A204.1 (cell line): ENCODE data around the gene CD79B.
"Not testable (repeated sequence)": the region's sequence is repeated elsewhere in the genome, so short reads cannot be mapped to it uniquely, and the experiment has no call there.

Experiments used
- FAIRE-seq: peaks from 2 replicates; lab custom pipeline; 2012; peaks lifted over from hg19 to GRCh38; lab: Jason Lieb, UNC

CD79B gene

DNA sequence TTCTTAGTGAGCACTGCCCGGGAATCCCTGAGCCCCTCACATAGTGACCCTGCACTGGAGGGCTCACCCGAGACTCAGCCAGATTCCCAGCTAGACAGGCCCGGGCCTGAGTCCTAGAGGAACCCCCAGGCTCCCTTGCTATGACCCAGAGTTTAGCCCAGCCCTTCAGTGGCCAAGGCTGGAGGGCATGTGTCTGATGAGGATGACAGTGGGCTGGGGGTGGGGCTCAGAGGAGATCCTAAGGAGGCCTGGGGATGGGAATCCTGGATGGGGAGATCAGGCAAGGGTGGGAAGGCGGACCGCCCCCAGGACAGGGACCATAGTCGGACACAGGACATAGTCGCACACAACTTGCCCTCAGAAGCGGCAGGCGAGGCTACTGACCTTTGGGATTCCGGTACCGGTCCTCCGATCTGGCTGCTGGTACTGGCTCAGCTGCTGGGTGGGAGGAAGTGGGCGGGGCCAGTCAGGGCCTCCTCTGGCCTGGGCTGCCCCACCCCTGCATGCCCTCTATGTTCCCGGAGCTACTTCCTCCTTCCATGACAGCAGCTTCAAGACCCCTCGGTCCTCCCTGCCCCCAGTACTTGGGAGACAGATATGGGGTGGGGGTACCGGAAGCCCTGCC, 1.1 kb downstream of the CD79B start:
- no peak for FAIRE-seq

DNA sequence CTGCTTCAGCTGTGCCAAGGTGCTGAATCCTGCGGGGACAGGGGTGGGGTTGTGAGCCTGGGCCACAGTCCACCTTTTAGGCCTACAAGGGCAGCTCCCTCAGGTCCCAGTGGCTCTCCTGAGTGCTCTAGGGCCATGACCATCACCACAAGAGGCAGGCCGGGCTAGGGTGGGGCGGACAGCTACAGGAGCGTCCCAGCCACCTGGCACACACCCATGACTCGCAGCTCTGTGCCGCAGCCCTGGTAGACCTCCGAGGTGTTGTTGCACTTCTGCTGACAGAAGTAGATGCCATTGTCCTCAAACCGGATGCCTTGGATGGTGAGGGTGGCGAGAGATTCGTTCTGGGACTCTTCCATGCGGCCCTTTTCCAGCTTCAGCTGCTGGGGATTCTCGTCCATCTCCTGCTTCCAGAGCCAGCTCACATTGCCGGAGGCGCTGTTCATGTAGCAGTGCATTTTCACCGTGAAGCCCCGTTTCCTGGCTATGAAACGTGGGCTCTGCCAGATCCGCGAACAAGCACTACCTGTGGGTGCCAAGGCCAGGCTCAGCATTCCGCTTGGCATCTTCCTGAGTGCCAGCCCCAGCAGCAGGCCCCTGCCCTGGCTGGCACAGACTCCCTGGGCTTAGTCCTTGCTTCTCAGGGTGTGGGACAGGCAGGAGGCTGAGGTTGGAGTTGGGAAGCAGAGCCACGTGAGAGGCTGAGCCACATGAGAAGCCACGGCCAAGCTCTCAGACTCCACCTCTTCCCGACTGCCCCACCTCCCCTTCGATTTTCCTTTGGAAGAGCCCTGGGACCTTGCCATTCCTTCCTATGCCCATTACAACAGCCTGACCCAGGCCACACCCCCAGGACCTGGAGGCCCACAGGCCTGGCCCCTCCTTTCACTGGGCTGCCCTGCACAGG, 2.0 kb downstream of the CD79B start:
- FAIRE-seq: no peak

GRCh38 chr17:63928966-63929695, 3.0 kb downstream of the CD79B start:
- no peak for FAIRE-seq

DNA sequence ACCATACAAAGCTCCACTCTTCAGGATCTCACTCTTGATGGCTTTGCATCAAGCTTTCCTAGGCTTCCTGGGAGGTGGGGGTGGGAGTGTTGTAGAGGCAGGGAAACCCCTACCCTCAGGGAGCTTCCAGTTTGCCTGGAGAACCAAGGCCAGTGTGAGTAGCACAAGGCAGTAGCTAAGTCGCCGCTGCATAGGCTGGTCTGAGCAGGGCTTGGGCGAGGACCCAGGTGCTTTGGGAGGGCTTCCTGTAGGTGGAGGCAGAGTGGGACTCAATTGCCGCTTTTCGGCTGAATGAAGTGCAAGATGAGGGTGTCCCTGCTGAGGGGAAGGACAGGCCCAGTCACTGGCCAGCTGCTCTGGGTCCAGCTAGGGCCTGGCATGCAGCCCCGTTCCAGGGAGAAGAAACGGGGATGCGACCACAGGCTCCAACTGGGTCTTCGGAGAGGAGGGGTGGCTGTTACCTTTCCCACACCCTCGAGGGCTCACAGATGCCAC, 3.9 kb downstream of the CD79B start:
- no peak for FAIRE-seq

DNA sequence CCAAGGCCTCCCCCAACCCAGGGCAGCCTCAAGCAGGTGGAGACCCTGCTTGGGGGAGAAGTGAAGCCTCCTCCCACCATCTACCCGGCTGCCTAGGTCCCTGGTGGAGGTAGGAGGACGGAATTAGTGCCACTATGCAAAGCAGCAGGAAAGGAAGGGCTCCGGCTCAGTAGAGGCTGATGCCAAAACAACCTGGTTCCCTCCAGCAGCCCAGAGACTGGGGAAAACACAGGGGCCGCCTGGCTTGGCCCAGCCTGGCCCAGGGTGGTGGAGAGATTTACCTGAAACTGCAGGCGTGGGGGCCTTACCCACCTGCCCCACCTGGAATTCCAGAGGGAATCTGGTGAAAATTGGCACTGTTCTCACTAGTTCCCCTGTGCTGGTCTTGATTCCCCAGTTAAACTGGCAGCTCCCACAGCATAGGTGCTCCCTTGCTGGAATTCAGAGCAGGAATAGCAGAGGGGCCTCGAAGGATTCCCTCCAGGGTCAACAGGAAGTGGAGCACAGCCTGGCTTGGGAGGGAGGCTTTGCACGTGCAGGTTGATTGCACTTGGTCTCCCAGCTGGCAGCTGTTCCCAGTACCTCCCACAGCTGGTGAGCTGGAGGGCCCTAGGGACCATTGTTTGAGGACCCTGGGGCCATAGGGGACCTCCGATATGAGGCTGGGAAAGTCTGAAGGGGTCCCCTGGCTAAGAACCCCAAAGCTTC, 4.5 kb downstream of the CD79B start:
- FAIRE-seq: no peak

- no peak for FAIRE-seq
These were observed 6.0 kb downstream of the CD79B start for GRCh38 chr17:63926164-63926563.

- no peak for FAIRE-seq
These were observed 6.5 kb downstream of the CD79B start for GRCh38 chr17:63925615-63926014.

GRCh38 chr17:63922402-63922801, 9.7 kb downstream of the CD79B start:
- FAIRE-seq: not testable (repeated sequence)

- FAIRE-seq: not testable (repeated sequence)
These were observed 11.4 kb downstream of the CD79B start for GRCh38 chr17:63920779-63921178.

DNA sequence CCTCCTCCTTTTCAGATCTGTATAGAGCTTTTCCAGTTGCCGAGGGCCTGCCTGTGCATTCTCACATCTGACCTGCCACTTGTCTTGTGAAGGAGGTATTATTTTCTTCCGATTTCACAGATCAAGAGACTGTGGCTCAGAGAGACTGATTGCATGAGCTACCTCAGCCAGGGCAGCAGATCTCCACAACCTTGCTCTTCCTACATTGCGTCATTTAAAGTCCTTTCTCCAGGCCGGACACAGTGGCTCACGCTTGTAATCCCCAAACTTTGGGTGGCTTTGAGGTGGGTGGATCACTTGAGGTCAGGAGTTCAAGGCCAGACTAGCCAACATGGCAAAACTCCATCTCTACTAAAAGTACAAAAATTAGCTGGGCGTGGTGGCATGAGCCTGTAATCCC, 12.1 kb downstream of the CD79B start:
- FAIRE-seq: not testable (repeated sequence)

GRCh38 chr17:63919311-63919723, 12.8 kb downstream of the CD79B start:
- FAIRE-seq: no peak

DNA sequence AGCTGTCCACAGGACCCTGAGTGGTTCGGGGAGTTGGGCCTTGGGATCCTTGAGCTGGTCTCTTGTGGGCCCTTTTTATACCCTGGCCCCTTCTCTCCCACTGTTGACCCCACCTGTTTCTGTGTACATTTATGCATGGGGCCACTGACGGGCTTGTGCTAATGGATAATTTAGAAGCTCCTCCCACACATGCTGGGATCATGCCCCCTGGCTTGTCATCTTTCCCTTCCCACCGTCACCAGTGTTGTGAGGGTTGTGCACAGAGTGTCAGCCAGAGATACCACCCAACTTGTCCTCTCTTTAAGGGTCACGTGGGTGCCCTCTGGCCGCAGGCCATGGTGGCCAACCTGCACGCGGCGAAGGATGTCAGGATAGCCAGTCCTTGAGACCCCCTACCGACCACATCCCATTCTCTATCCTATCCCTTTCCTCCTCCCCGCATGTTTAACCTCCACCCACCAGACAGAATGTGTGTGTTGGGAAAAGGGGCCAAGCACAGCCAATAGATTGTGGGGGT, 13.3 kb downstream of the CD79B start, which contains the start of gene GH1:
Gene GH1, minus strand, starts transcription at position 51 of the 517 bp plus-strand sequence. CDS start 63 bp downstream, outside the sequence.
- FAIRE-seq: not testable (repeated sequence)

- no peak for FAIRE-seq
These were observed 13.8 kb downstream of the CD79B start for GRCh38 chr17:63918305-63918704.

DNA sequence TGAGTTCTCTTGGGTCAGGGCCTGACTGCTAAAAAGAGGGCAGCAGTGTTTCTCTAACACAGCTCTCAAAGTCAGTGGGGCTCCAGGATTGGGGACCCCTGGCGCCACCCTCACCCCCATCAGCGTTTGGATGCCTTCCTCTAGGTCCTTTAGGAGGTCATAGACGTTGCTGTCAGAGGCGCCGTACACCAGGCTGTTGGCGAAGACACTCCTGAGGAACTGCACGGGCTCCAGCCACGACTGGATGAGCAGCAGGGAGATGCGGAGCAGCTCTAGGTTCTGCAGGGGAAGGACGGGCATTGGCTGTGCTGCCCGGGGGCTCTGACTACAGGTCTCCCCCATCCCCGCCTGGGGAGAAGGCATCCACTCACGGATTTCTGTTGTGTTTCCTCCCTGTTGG, 14.5 kb downstream of the CD79B start:
- no peak for FAIRE-seq

DNA sequence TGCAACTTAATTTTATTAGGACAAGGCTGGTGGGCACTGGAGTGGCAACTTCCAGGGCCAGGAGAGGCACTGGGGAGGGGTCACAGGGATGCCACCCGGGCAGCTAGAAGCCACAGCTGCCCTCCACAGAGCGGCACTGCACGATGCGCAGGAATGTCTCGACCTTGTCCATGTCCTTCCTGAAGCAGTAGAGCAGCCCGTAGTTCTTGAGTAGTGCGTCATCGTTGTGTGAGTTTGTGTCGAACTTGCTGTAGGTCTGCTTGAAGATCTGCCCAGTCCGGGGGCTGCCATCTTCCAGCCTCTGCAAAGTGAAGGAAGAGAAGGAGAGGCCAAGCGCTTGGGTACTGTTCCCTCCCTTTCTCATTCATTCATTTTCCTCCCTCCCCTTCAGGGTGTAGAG, 14.9 kb downstream of the CD79B start:
- FAIRE-seq: not testable (repeated sequence)

- FAIRE-seq: no peak
These were observed 15.5 kb downstream of the CD79B start for GRCh38 chr17:63916566-63917185.

DNA sequence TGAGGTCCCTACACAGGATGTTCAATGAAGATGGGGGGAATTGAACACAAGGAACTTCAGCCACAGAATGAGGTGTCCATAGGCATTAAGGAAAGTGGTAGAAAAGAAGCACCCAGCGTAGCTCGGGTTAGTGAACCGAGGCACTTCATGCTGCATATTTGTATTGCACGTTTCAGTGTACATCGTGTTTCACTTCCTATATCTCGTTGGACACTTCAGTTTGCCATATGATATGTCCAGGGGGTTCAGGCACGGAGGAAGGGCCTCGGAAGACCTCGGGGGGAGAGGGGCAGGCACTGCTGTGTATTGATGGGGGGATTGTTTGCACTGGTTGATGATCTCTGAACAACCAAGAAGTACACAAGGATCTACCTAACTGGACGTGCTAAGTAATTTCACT, 16.4 kb downstream of the CD79B start:
- FAIRE-seq: not testable (repeated sequence)

DNA sequence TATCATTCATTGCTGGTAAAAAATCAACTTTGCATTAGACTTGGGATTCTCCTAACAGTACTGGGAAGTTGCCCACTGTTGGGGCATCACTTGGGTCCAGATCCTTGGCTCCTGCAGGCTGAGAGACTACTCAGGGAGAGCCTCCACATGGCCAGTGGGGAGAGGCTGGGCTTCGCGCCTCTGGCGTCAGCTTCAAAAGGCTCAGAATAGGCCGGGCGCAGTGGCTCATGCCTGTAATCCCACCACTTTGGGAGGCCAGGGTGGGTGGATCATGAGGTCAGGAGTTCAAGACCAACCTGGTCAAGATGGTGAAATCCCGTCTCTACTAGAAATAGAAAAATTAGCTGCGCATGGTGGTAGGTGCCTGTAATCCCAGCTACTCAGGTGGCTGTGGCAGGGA, 17.7 kb downstream of the CD79B start:
- no peak for FAIRE-seq

GRCh38 chr17:63911657-63912100, 20.5 kb downstream of the CD79B start:
- no peak for FAIRE-seq

- no peak for FAIRE-seq
These were observed 21.0 kb downstream of the CD79B start, which contains the start of gene CSHL1 for GRCh38 chr17:63911041-63911635. CSHL1 (minus strand) TSS chr17:63911258; CDS start chr17:63911196, 62 bp downstream.

GRCh38 chr17:63910096-63910495, 22.0 kb downstream of the CD79B start:
- no peak for FAIRE-seq
